CMK (cell line): ENCODE data around the gene CRYZ.

ENCODE experiments used
- DNase-seq: peaks from one replicate; pipeline ENCODE4 v3.0.0-alpha.2; 2010; ENCODE audit warnings: low read depth

Gene CRYZ

DNA sequence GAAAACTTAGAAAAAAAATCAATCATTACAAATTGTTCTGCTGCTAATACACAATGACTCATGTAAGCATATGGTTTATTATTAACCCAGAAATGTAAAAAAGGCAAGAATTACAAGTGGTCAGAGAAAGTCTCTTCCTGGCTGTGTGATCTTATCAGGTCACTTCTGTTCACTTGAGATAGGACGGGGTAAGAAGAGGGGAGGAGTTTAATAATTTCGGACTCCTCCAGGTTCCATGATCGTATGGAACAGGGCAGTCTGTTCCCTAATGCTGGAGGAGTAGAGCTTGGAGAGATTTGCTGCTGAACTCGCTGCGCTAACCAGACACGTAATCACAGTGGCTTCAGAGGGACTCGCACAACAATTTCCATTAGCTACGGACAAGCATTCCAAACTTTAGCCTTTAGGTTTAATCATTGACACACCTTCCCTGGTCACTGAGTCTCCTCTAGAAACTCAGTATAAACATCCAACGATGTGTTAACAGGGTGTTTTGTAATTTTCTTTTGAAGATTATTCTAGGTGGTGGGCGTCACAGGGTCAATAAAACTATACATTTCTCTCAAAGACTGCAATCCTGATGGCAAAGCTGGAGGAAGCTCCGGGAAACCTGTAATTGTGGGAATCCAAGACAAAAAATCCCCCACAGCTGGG, 1.3 kb downstream of the CRYZ start:
- DNase-seq = peak; percentile 59

GRCh38 chr1:74729741-74730478, 2.9 kb downstream of the CRYZ start:
- DNase-seq = no peak

GRCh38 chr1:74728736-74729135, 4.1 kb downstream of the CRYZ start:
- no peak for DNase-seq

DNA sequence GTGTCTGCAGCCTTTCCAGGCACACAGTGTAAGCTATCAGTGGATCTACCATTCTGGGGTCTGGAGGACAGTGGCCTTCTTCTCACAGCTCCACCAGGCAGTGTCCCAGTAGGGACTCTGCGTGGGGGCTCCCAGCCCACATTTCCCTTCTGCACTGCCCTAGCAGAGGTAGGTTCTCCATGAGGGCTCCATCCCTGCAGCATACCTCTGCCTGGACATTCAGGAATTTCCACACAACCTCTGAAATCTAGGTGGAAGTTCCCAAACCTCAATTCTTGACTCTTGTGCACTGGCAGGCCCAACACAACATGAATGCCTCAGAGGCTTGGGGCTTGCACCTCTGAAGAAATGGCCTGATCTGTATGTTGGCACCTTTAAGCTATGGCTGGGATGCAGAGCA, 6.8 kb downstream of the CRYZ start:
- DNase-seq = no peak

- no peak for DNase-seq
Measured at GRCh38 chr1:74717626-74718025, 15.2 kb downstream of the CRYZ start.

- no peak for DNase-seq
Measured at GRCh38 chr1:74716822-74717221, 16.0 kb downstream of the CRYZ start.

DNA sequence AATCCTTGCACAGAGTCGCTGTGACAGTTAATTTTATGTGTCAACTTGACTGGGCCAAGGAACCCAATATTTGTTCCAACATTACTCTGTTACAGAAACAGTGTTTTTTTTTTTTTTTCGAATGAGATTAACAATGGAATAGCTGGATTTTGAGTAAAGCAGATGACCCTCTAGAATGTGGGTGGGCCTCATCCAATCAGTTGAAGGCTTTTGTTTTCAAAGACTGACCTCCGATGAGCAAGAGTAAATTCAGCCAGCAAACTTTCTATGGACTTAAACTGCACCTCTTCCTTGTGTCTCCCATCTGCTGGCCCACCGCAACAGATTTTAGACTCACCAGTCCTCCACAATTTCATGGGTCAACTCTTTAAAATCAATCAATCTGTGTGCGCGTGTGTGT, 17.0 kb downstream of the CRYZ start:
- no peak for DNase-seq

GRCh38 chr1:74715236-74715502, 17.7 kb downstream of the CRYZ start:
- DNase-seq = no peak

- no peak for DNase-seq
Measured at GRCh38 chr1:74714429-74715235, 18.2 kb downstream of the CRYZ start.

DNA sequence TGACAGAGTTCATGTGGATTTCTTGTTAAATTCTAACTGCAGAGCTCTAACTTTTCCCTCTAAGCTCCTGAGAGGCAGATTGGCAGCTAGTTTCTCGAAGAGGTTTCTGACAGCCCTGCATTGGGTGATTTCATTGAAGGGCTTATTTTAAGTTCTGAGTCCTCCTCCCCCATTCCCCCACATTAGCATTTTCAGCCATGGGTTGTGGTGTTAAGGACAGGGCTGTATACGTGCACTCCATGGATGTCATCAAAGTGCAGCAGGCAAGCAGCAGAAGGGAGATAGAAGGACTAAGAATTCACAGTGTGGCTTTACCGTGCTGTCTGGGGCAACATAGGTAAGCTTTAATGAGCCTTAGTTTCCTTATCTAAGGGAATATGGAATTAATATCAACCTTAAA, 19.0 kb downstream of the CRYZ start:
- DNase-seq = no peak

DNA sequence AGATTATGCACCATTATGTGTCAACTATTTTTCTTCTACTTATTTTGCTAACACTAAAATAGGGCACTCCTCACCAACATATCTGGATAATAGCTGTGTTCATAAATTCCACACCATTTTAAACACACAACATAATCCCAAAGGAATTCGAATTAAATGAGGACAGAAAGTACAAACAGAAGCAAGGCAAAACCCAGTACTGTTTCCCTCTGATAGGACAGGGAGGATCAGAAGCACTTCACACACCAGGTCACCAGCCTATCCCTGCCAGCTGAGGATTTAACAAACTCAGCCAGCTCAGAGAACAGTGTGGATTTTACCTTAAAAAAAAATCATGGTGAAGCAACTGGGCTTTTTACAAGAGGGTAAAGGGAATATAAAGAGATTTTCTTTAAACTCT, 20.0 kb downstream of the CRYZ start:
- no peak for DNase-seq

DNA sequence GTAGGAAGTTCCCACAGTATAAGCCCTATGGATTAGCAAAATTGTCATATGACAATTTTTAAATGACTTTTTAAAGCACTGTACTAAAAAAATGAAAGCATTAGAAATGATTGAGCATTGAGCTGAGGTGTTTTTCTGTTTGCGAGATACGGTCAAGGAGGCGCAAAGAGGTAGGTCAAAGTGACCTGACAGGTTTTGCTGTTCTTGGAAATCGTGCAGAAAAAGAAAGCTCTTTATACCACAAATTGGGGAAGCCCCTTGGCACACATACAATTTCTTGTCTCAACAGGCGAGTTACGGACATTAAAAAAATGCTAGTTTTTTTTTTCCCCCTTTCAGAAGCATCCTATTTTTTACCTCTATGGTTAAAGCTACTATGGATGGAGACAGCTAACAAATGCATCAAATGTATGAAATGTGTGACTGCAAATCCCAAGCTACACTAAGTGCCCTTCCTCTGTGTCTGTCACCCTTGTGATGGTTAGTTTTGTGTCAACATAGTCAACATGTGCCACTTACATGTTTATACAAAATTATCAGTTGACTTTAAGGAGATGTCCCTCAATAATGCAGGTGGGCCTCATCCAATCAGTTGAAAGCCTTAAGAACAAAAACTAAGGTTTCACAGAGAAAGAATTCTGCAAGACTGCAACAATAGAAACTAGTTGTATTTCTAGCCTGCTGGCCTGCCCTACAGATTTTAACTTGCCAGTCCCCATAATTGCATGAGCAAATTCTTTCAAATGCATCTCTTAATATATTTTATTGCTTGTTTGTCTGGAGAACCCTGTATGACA, 29.3 kb downstream of the CRYZ start:
- no peak for DNase-seq

- no peak for DNase-seq
Measured at GRCh38 chr1:74699331-74699730, 33.5 kb downstream of the CRYZ start.

GRCh38 chr1:74697832-74698231, 35.0 kb downstream of the CRYZ start:
- DNase-seq = no peak

DNA sequence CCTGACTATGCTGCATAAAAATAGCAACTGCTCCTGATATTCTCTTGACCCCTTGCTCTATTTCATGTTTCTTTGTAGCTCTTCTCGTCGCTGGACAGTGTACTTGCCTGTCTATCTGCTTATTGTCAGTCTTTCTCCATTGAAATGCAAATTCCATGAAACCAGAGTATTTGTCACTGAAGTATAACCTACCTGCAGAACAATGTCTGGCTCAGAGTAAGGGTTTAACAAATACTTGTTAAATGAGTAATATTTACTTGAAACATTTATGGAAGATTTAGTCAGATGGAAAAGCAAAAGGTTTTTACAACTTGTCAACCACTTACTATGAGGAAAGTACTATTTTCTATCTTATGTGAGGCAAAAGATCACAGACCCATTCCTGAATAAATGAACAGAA, 39.4 kb downstream of the CRYZ start:
- no peak for DNase-seq

DNA sequence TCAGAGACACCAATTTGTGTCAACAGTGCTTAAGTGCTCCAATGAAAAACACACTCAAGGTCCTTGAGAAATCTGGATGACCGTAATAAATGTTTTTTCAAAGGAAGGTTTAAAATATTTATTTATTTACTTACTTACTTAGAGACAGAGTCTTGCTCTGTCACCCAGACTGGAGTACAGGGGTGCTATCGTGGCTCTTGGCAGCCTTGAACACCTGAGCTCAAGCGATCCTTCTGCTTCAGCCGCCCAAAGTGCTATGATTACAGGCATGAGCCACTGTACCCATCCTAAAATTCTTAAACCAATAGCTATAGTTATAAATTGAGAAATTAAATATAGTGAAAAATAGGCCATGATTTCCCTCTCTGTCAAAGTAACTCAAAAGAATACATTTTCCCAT, 41.9 kb downstream of the CRYZ start:
- DNase-seq = no peak

DNA sequence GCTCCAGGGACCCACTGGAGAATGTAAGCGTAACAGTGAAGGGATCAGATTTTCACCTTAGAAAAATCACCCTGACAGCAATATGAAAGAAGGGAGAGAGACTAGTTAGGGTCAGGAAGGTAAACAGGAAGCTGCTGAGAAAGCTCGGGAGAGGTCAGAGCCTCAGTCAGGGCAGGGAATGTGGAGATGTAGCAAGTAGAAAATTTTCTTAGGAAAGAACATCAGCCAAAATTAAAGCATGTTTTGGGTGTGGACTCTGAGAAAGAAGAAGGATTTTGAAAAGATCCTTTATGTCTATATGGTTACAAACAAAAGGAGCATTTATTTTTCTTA, 42.5 kb downstream of the CRYZ start:
- no peak for DNase-seq

- DNase-seq = no peak
Measured at GRCh38 chr1:74689621-74690363, 43.1 kb downstream of the CRYZ start.

GRCh38 chr1:74686928-74687327, 45.9 kb downstream of the CRYZ start:
- DNase-seq = no peak

GRCh38 chr1:74684301-74684700, 48.5 kb downstream of the CRYZ start:
- no peak for DNase-seq

DNA sequence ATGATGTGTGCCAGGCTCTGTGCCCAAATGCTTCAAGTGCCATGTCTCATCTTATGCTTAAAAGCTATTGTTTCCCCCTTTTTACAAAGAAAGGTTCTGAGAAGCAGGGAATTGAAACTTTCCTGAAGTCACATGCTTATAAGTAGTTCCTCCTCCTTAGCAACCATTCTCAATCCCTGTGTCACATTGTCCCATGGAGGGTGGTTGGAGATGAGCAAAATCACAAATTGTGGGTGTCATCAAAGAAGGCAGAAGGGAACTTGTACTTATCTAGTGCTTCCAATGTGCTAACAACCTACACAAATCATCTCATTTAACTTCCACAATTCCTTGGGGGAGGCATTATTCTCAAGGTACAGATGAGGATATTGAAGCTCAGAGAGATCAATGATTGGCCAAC, 49.2 kb downstream of the CRYZ start:
- DNase-seq = no peak

DNA sequence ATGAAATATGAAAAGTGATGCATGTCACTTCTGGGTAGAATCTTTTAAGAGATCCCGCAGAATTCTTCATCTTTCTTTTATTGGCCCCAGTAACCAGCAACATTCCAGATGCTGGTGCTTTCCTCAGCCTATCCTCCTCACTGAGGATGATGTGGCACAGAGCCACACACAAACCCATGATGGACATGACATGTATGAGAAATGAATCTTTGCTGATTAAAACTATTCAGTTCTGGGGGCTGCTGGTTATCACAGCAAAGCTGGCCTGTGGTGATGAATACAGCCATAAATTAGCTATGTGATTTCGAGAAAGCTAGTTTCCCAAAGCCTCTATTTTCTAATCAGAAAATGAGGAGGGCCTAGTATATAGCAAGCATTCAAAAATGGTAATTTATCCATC, 51.0 kb downstream of the CRYZ start:
- DNase-seq = no peak
